CD14-positive monocyte (primary cell): ENCODE results near the gene GPR150. TPM values are rescaled to one million over a fixed set of nuclear protein-coding genes. Genes with fewer than 3 reads are reported as not detected.

Experiments
- DNase-seq, 3 donors: peaks; one replicate each; pipeline ENCODE4 v3.0.0-alpha.2; 2011 to 2022
- H2AFZ ChIP-seq: 2 replicates; pipeline ENCODE4 v1.6.0; 2012; ENCODE audit warnings: mild to moderate bottlenecking, low read depth, low read length, inconsistent platforms; ENCODE audit not compliant: insufficient read depth, poor library complexity, severe bottlenecking
- H3K27ac ChIP-seq, 2 donors: 1 replicate in 1 of 2; 2 replicates in 1 of 2; pipeline ENCODE4 v1.5.1; 2012 to 2013; ENCODE audit warnings: low read length in 2 of 2, control low read depth in 1 of 2, inconsistent platforms in 1 of 2, low read depth in 1 of 2, mild to moderate bottlenecking in 1 of 2
- H3K27me3 ChIP-seq, 2 donors: one replicate each; pipeline versions ENCODE4 v1.6.0 to v1.6.1; 2011 to 2013; ENCODE audit warnings: low read length in 2 of 2; ENCODE audit not compliant: control insufficient read depth in 2 of 2, insufficient read depth in 2 of 2
- H3K36me3 ChIP-seq, 2 donors: replicated peaks in 1 of 2; 1 replicate in 1 of 2; 2 replicates in 1 of 2; pipeline versions ENCODE4 v1.5.1 to v1.6.1; 2012 to 2013; ENCODE audit warnings: low read length in 2 of 2, control low read depth in 1 of 2, inconsistent platforms in 1 of 2, mild to moderate bottlenecking in 1 of 2; ENCODE audit not compliant: insufficient read depth in 2 of 2, control insufficient read depth in 1 of 2
- H3K4me1 ChIP-seq, 2 donors: 1 replicate in 1 of 2; 2 replicates in 1 of 2; pipeline versions ENCODE4 v1.5.1 to v1.6.1; 2012 to 2013; ENCODE audit warnings: low read length in 2 of 2, control low read depth in 1 of 2, inconsistent platforms in 1 of 2, mild to moderate bottlenecking in 1 of 2, moderate library complexity in 1 of 2; ENCODE audit not compliant: insufficient read depth in 2 of 2, control insufficient read depth in 1 of 2
- H3K4me2 ChIP-seq: replicated peaks from 2 replicates; pipeline ENCODE3; 2012; ENCODE audit warnings: low read length, moderate library complexity, mild to moderate bottlenecking; ENCODE audit not compliant: poor library complexity, severe bottlenecking; ENCODE audit errors: extremely low read depth
- H3K4me3 ChIP-seq, 3 experiments: fragments of 200-600 bp in 1 of 3; sonication (generic) in 1 of 3; replicated peaks in 1 of 3; 1 replicate in 2 of 3; 2 replicates in 1 of 3; pipeline ENCODE4 v1.5.1; 2011 to 2013; ENCODE audit warnings: low read length in 3 of 3, mild to moderate bottlenecking in 3 of 3, control low read depth in 2 of 3, low read depth in 2 of 3, inconsistent platforms in 1 of 3, moderate library complexity in 1 of 3
- H3K79me2 ChIP-seq: 2 replicates; pipeline ENCODE4 v1.6.0; 2012; ENCODE audit warnings: mild to moderate bottlenecking, control low read depth, inconsistent platforms, low read length, moderate library complexity; ENCODE audit not compliant: insufficient read depth
- H3K9ac ChIP-seq: 2 replicates; pipeline ENCODE4 v1.6.0; 2017; ENCODE audit warnings: low read length, mild to moderate bottlenecking; ENCODE audit not compliant: insufficient read depth, poor library complexity, severe bottlenecking
- H3K9me3 ChIP-seq, 2 donors: replicated peaks in 1 of 2; 1 replicate in 1 of 2; 2 replicates in 1 of 2; pipeline versions ENCODE4 v1.5.1 to v1.6.1; 2012 to 2013; ENCODE audit warnings: low read length in 2 of 2, control low read depth in 1 of 2; ENCODE audit not compliant: control insufficient read depth in 1 of 2, insufficient read depth in 1 of 2
- H4K20me1 ChIP-seq: 2 replicates; pipeline ENCODE4 v1.6.0; 2012; ENCODE audit warnings: mild to moderate bottlenecking, low read length, control low read depth, moderate library complexity; ENCODE audit not compliant: insufficient read depth
- H3K27ac Mint-ChIP-seq, 7 donors: one replicate each; pipeline ENCODE4 v1.8.0; 2020; ENCODE audit warnings: mild to moderate bottlenecking in 7 of 7, mixed read lengths in 7 of 7, moderate library complexity in 6 of 7, inconsistent platforms in 2 of 7
- H3K27me3 Mint-ChIP-seq, 3 donors: one replicate each; pipeline ENCODE4 v1.8.0; 2021 to 2022; ENCODE audit warnings: low read depth in 3 of 3, mild to moderate bottlenecking in 3 of 3, mixed read lengths in 3 of 3, moderate library complexity in 3 of 3, inconsistent platforms in 1 of 3
- H3K36me3 Mint-ChIP-seq, 2 donors: one replicate each; pipeline ENCODE4 v1.8.0; 2020; ENCODE audit warnings: mixed read lengths in 2 of 2, inconsistent platforms in 1 of 2, mild to moderate bottlenecking in 1 of 2
- H3K4me1 Mint-ChIP-seq: one replicate; pipeline ENCODE4 v1.8.0; 2020; ENCODE audit warnings: mild to moderate bottlenecking, mixed read lengths
- H3K4me3 Mint-ChIP-seq, 2 donors: one replicate each; pipeline ENCODE4 v1.8.0; 2020; ENCODE audit warnings: mild to moderate bottlenecking in 2 of 2, mixed read lengths in 2 of 2, moderate library complexity in 1 of 2
- H3K9me3 Mint-ChIP-seq, 7 donors: one replicate each; pipeline ENCODE4 v1.8.0; 2020 to 2022; ENCODE audit warnings: mixed read lengths in 7 of 7, mild to moderate bottlenecking in 6 of 7, moderate library complexity in 6 of 7, inconsistent platforms in 2 of 7
- CTCF ChIP-seq: fragments of 200-600 bp; IDR thresholded peaks from one replicate; pipeline ENCODE4 v1.8.0; 2022; ENCODE audit warnings: antibody characterized with exemption, mild to moderate bottlenecking
- WGBS: methylation state at CpG from one replicate; pipeline ENCODE4 v1.1.5; 2013; ENCODE audit warnings: missing lambda C conversion rate; ENCODE audit not compliant: insufficient coverage; 5-methylcytosine and 5-hydroxymethylcytosine counted together
- intact Hi-C, 2 donors: fragments of 100-400 bp; cut with micrococcal nuclease; formaldehyde crosslinking; loops; one replicate each; pipeline versions ENCODE4 v1.15.0 to v1.15.1; 2023
- polyA plus RNA-seq, 3 donors: library from polyadenylated mRNA; depleted of rRNA in 1 of 3; unstranded in 2 of 3; stranded (reverse) in 1 of 3; fragments of 300-500 nt in 2 of 3; fragments of >200 nt in 1 of 3; fragmentation: Illumina TruSeq in 2 of 3; gene quantifications; 1 replicate in 2 of 3; 2 replicates in 1 of 3; pipeline ENCODE4 v1.2.3, GENCODE V29; 2012 to 2021

GPR150 gene
- polyA plus RNA-seq, 3 donors, result not detected

GRCh38 chr5:95624368-95624767 lies 4.5 kb downstream of the GPR150 start:
- Mint-ChIP-seq H3K27me3 (peaks cover 14 to 24% (median 18%) of the 10 kb centered on the region in 3 donors), H3K36me3 (no peaks in the 10 kb centered on the region), H3K4me3 (no peak overlapping the region), H3K9me3 (peaks cover 0 to 5% (median 0%) of the 10 kb centered on the region in 7 donors), H3K27ac (no peak overlapping the region), H3K4me1 (peaks cover 24% of the 10 kb centered on the region)
- no CpG with 5 or more reads among the region's 2 CpGs for WGBS
- H3K9ac ChIP-seq, result no peak overlapping the region
- no peak for DNase-seq
- no peaks in the 10 kb centered on the region for H4K20me1 ChIP-seq
- H3K27ac ChIP-seq, result no peak overlapping the region
- H3K9me3 ChIP-seq, result no peaks in the 10 kb centered on the region
- no peaks in the 10 kb centered on the region for H3K79me2 ChIP-seq
- H3K4me1 ChIP-seq, result peaks cover 22 to 33% of the 10 kb centered on the region in 2 donors
- no peak overlapping the region for H3K4me2 ChIP-seq
- no peak overlapping the region for H3K4me3 ChIP-seq
- H2AFZ ChIP-seq, result no peak overlapping the region
- no peak for TF ChIP-seq CTCF
- intact Hi-C loops, result no loop called here
- H3K36me3 ChIP-seq, result no peaks in the 10 kb centered on the region
- peaks cover 13 to 17% of the 10 kb centered on the region in 2 donors for H3K27me3 ChIP-seq

GRCh38 chr5:95626701-95627100 lies 6.8 kb downstream of the GPR150 start:
- no CpG with 5 or more reads among the region's 1 CpG for WGBS
- intact Hi-C loops, result no loop called here
- H3K4me2 ChIP-seq, result no peak overlapping the region
- Mint-ChIP-seq H3K27ac (no peak overlapping the region), H3K9me3 (peaks cover 0 to 4% (median 2%) of the 10 kb centered on the region in 7 donors), H3K4me1 (peaks cover 18% of the 10 kb centered on the region), H3K4me3 (no peak overlapping the region), H3K27me3 (peaks cover 2 to 8% (median 3%) of the 10 kb centered on the region in 3 donors), H3K36me3 (no peaks in the 10 kb centered on the region)
- H3K9me3 ChIP-seq, result no peaks in the 10 kb centered on the region
- no peak overlapping the region for H3K4me3 ChIP-seq
- H3K79me2 ChIP-seq, result no peaks in the 10 kb centered on the region
- H3K27ac ChIP-seq, result no peak overlapping the region
- H3K9ac ChIP-seq, result no peak overlapping the region
- peaks cover 8 to 12% of the 10 kb centered on the region in 2 donors for H3K4me1 ChIP-seq
- no peak for TF ChIP-seq CTCF
- H3K36me3 ChIP-seq, result no peaks in the 10 kb centered on the region
- DNase-seq, result no peak
- no peaks in the 10 kb centered on the region for H4K20me1 ChIP-seq
- no peak overlapping the region for H2AFZ ChIP-seq
- H3K27me3 ChIP-seq, result peaks cover 4 to 5% of the 10 kb centered on the region in 2 donors
